Kidney (tissue), 14 donors: Measurements from ENCODE around the gene PTPRQ. TPM values are rescaled to one million over a fixed set of nuclear protein-coding genes. Genes with fewer than 3 reads are reported as not detected.
"Not testable (repeated sequence)": the region's sequence is repeated elsewhere in the genome, so short reads cannot be mapped to it uniquely, and the experiment has no call there.

ENCODE experiments used
- DNase-seq, 5 donors: peaks; one replicate each; pipeline ENCODE4 v3.0.0-alpha.2; 2013 to 2020
- FAIRE-seq: peaks from 2 replicates; lab custom pipeline; 2012; peaks lifted over from hg19 to GRCh38; lab: Jason Lieb, UNC
- H3K27ac ChIP-seq, 2 donors: one replicate each; pipeline ENCODE4 v1.7.0; 2013; ENCODE audit warnings: low read depth in 2 of 2, low read length in 2 of 2, inconsistent platforms in 1 of 2
- H3K27me3 ChIP-seq: one replicate; pipeline ENCODE4 v1.7.1; 2013; ENCODE audit warnings: low read length, inconsistent platforms; ENCODE audit not compliant: control insufficient read depth, insufficient read depth
- H3K36me3 ChIP-seq, 3 donors: one replicate each; pipeline versions ENCODE4 v1.7.0 to v1.7.1; 2013; ENCODE audit warnings: low read length in 3 of 3, control low read depth in 1 of 3, inconsistent platforms in 1 of 3; ENCODE audit not compliant: insufficient read depth in 3 of 3, control insufficient read depth in 2 of 3
- H3K4me1 ChIP-seq, 3 donors: one replicate each; pipeline versions ENCODE4 v1.7.0 to v1.7.1; 2013; ENCODE audit warnings: low read length in 3 of 3, inconsistent platforms in 1 of 3, low read depth in 1 of 3; ENCODE audit not compliant: control insufficient read depth in 2 of 3, insufficient read depth in 2 of 3
- H3K4me3 ChIP-seq, 3 donors: one replicate each; pipeline versions ENCODE4 v1.7.0 to v1.8.1; 2013; ENCODE audit warnings: low read length in 3 of 3, control low read depth in 1 of 3, inconsistent platforms in 1 of 3
- H3K9ac ChIP-seq, 3 donors: one replicate each; pipeline versions ENCODE4 v1.7.0 to v1.7.1; 2013; ENCODE audit warnings: low read length in 3 of 3, control low read depth in 1 of 3, inconsistent platforms in 1 of 3
- H3K9me3 ChIP-seq, 3 donors: one replicate each; pipeline versions ENCODE4 v1.7.0 to v1.7.1; 2013; ENCODE audit warnings: low read length in 3 of 3, control low read depth in 1 of 3, inconsistent platforms in 1 of 3; ENCODE audit not compliant: control insufficient read depth in 2 of 3, insufficient read depth in 1 of 3
- CTCF ChIP-seq: IDR thresholded peaks from 3 replicates; pipeline ENCODE4 v1.5.1; 2012; ENCODE audit warnings: mild to moderate bottlenecking, moderate library complexity, borderline replicate concordance; ENCODE audit not compliant: insufficient read depth; ENCODE audit errors: extremely low read depth
- intact Hi-C: fragments of 100-400 bp; cut with DNase I; formaldehyde crosslinking; loops from one replicate; pipeline ENCODE4 v1.11.1; 2022
- polyA plus RNA-seq: library from polyadenylated mRNA; stranded (reverse); fragments of 350-450 nt; fragmentation: Illumina TruSeq; extraction: RNeasy Lipid Tissue Mini Kit (QIAGEN cat#74804); gene quantifications from one replicate; pipeline ENCODE4 v1.2.3, GENCODE V29; 2014; ENCODE audit warnings: low read depth, low replicate concordance; ENCODE audit not compliant: insufficient read depth
- total RNA-seq: library from RNA; stranded (reverse); fragmentation: NEBNext Ultra II Directional; extraction: Animal tissue kit (Norgen Biotek cat#: 25700); gene quantifications from one replicate; pipeline ENCODE4 v1.2.1, GENCODE V29; 2021
- donor health status: control.
- donor health status: control.
- donor health status: control.
- donor health status: control.
- donor health status: control.
- donor health status: DM: yes; HTN: yes; CAD: no.
- donor health status: Normal renal cell carcinoma (clear cell type).

PTPRQ gene
- total and polyA plus RNA-seq, 2 donors from 2014 or later = 0.25 to 3.1 TPM

GRCh38 chr12:80659512-80660063 is 215.6 kb downstream of the PTPRQ start:
- no peaks in the 10 kb centered on the region for H3K4me1 ChIP-seq
- H3K27me3 ChIP-seq = no peaks in the 10 kb centered on the region
- no peak overlapping the region for H3K9ac ChIP-seq
- intact Hi-C loops = no loop called here
- H3K4me3 ChIP-seq = no peak overlapping the region
- DNase-seq = no peak
- no peak for TF ChIP-seq CTCF
- FAIRE-seq = no peak
- no peak overlapping the region for H3K27ac ChIP-seq
- H3K36me3 ChIP-seq = no peaks in the 10 kb centered on the region
- no peaks in the 10 kb centered on the region for H3K9me3 ChIP-seq

DNA sequence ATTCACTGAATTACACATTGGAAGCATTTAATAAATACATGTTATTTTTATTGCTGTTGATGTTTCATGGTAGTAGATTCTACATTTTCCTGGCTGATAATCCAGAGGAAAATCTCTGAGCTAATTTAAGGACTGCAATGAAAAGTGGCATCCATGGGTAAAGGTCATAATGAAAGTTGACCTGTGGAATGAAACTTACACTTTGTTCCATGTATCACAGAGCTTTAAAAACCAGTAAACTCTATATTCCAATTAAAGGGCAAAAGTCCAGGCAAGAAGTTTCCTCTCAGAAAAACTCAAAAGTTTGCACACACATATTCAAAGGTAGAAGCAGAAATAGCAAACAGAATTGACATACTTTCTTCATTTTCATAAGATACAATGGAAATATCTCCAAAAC is 218.6 kb downstream of the PTPRQ start:
- FAIRE-seq = no peak
- Histone ChIP-seq H3K9me3 (no peaks in the 10 kb centered on the region), H3K4me1 (no peaks in the 10 kb centered on the region), H3K9ac (no peak overlapping the region), H3K27me3 (no peaks in the 10 kb centered on the region), H3K27ac (no peak overlapping the region), H3K4me3 (no peak overlapping the region), H3K36me3 (no peaks in the 10 kb centered on the region)
- TF ChIP-seq CTCF = no peak
- no peak for DNase-seq
- intact Hi-C loops = no loop called here

- TF ChIP-seq CTCF = no peak
- Histone ChIP-seq H3K4me1 (no peaks in the 10 kb centered on the region), H3K27ac (no peak overlapping the region), H3K36me3 (no peaks in the 10 kb centered on the region), H3K27me3 (no peaks in the 10 kb centered on the region), H3K9ac (no peak overlapping the region), H3K4me3 (no peak overlapping the region), H3K9me3 (no peaks in the 10 kb centered on the region)
- DNase-seq (no peak), FAIRE-seq (no peak)
- intact Hi-C loops = no loop called here
These were observed 226.2 kb downstream of the PTPRQ start for GRCh38 chr12:80670214-80670613.

GRCh38 chr12:80676042-80676636 is 232.1 kb downstream of the PTPRQ start:
- FAIRE-seq, H3K27me3 ChIP-seq, H3K27ac ChIP-seq, H3K4me3 ChIP-seq, H3K36me3 ChIP-seq, intact Hi-C loops, H3K9me3 ChIP-seq, H3K4me1 ChIP-seq, H3K9ac ChIP-seq: not testable (repeated sequence)
- peak in 1 of 5 donors; percentile 29 for DNase-seq
